ENCODE measurements around the gene GNB1L.

Gene GNB1L

GRCh38 chr22:19776433-19777031, 78.1 kb downstream of the GNB1L start:
- in situ Hi-C loops (cut with MboI; ENCODE audit: low pct_unique_long_range_greater_than_20kb, low sequenced_read_pairs): no loop called here
- peak; percentile 73 for DNase-seq

DNA sequence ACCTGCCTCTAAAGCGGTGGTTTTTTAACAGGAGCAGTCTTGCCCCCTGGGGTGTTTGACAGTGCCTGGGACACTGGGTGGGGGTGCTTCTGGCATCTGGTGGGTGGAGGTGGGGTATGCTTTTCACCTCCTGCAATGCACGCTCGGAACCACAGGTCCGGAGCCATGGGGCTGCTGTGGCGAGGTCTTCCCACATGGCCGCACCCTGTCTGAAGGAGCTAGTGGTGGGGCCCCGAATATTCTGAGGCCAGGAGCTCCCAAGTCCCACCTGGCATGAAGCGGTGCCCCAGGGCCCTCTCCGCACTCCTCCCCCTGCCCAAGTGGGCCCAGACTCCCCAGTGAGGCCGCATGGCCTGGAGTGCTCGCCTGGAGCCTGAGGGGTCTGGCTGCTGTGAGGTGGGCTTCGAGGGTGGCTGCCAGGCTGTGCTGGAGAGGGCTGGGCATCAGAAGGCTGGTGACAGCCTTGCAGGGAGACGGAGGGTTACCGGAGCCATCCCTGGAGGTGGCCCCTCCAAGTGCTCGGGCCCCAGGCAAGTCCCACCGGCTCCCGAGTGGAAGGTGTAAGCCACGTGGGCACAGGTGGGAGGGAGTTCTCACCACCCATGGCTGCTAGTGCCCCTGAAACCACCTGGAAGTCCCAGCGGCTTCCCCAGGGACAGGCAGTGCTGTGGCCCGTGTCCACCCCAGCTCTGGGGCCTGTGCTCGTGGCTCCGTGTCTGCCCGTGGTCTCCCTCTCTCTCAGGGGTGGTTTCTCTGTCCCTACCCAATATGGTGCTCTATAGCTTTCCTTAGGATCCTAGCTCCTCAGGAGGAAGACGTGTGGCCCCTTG, 79.0 kb downstream of the GNB1L start:
- DNase-seq: no peak

GRCh38 chr22:19774628-19775027, 80.0 kb downstream of the GNB1L start:
- in situ Hi-C loops (cut with MboI; ENCODE audit: low pct_unique_long_range_greater_than_20kb, low sequenced_read_pairs): no loop called here
- DNase-seq: no peak

More for the DNA sequence above, 79.0 kb downstream of the GNB1L start:
- in situ Hi-C loops (cut with MboI; ENCODE audit: low pct_unique_long_range_greater_than_20kb, low sequenced_read_pairs): no loop called here

DNA sequence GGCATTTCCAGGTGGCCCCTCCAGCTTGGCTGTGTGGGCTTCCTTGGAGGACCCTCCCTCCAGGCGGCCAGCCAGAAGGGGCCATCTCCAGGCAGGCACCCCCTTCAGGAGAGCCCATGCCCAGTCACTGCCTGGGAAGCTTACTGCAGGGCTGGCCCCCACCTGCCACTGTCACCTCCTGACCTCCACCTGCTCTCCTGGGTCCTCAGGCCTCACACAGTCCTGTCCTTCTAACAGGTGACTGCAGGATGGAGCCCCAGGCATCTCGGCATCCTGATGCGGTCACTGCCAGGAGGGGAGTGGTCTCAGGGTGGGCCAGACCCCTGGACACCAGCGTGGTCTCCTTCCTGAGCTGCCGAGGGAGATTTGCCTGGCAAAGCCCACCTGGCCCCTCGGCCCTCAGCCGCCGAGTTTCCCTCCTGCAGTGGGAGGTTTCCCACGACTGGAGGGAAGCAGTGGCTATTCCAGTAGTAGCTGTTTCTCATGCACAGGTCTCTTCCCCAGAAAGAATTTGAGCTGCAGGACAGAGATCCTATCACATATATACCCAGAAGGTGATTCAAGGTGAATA, 81.1 kb downstream of the GNB1L start:
- in situ Hi-C loops (cut with MboI; ENCODE audit: low pct_unique_long_range_greater_than_20kb, low sequenced_read_pairs): no loop called here
- no peak for DNase-seq

DNA sequence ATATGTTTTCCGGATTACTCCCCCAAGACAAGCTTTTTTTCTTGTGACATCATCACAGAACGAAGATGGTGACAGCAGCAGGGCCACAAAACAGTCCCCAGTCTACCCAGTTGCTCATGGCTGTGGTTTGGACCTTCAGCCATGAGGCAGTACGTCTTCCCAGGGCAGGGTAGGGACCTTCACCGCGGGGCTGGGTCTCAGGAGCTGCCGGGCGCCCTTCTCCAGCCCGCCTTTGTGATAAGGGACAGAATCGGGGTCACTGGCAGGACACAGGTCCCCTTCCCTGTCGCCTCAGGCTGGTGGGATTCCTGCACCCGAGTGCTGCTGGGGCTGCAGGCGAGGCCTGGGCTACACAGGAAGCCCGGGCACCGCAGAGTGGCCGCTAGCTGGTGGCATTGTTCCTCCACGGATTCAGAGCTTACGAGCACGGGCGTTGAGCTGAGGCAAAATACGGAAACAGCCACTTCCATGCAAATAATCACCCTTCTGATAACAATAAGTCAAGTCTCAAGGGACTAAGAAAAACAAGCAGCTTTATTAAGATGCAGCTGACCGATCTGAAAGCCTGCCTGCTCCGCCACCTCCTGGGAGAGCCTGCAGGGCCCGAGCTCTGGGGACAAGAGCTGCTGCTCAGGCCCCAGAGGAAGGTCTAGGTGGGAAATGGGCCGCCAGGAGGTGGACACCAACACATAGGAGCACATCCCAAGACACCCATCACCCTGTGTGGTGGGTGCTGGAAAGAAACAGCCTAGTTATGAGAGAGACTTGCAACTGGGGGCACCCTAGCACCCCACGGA, 81.8 kb downstream of the GNB1L start:
- in situ Hi-C loops (cut with MboI; ENCODE audit: low pct_unique_long_range_greater_than_20kb, low sequenced_read_pairs): no loop called here
- DNase-seq: peak; percentile 61

- DNase-seq: no peak
- in situ Hi-C loops (cut with MboI; ENCODE audit: low pct_unique_long_range_greater_than_20kb, low sequenced_read_pairs): no loop called here
Measured at GRCh38 chr22:19772422-19772672, 82.3 kb downstream of the GNB1L start.

- DNase-seq: no peak
- in situ Hi-C loops (cut with MboI; ENCODE audit: low pct_unique_long_range_greater_than_20kb, low sequenced_read_pairs): no loop called here
Measured at GRCh38 chr22:19770349-19771220, 84.1 kb downstream of the GNB1L start.

- no peak for DNase-seq
- in situ Hi-C loops (cut with MboI; ENCODE audit: low pct_unique_long_range_greater_than_20kb, low sequenced_read_pairs): no loop called here
Measured at GRCh38 chr22:19769393-19769715, 85.3 kb downstream of the GNB1L start.

- DNase-seq: no peak
Measured at GRCh38 chr22:19767427-19768341, 87.0 kb downstream of the GNB1L start.

DNA sequence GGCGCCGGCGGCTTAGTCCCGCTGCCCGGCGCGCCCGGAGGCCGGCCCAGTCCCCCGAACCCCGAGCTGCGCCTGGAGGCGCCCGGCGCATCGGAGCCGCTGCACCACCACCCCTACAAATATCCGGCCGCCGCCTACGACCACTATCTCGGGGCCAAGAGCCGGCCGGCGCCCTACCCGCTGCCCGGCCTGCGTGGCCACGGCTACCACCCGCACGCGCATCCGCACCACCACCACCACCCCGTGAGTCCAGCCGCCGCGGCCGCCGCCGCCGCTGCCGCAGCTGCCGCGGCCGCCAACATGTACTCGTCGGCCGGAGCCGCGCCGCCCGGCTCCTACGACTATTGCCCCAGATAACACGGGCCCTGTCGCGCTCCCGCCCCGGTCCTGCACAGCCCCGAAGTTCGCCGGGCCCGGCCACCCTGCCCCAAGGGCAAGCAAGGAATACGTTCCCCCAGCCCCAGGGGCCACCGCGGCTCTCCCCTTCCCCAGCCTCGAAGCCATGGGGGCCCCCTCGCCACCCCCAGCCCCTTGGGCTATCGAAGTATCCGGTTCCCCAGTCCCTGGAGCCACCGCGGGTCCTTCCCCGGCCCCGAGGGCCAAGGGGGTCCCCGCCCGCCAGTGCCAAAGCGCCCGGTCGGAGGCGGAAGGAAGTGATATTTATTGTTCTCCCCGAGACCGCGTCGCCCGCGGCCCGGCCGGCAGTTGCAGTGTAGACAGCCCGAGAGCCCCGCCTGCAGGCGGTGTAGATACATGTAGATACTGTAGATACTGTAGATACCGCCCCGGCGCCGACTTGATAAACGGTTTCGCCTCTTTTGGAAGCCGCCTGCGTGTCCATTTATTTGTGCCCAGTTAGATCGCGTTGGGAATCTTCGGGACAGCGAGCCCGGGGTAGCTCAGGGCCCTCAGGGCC, 87.9 kb downstream of the GNB1L start:
- in situ Hi-C loops (cut with MboI; ENCODE audit: low pct_unique_long_range_greater_than_20kb, low sequenced_read_pairs): no loop called here
- peak; percentile 85 for DNase-seq

More at GRCh38 chr22:19767427-19768341, 87.0 kb downstream of the GNB1L start:
- in situ Hi-C loops (cut with MboI; ENCODE audit: low pct_unique_long_range_greater_than_20kb, low sequenced_read_pairs): no loop called here

DNA sequence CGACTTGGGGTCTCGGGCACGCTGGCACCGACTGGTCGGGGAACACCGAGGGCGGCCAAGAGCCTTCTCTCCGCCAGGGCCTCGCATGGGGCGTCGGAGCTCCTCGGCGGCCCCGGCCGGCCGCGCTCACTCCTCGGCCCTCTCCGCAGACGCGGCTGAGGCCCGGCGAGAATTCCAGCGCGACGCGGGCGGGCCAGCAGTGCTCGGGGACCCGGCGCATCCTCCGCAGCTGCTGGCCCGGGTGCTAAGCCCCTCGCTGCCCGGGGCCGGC, 88.5 kb downstream of the GNB1L start:
- in situ Hi-C loops (cut with MboI; ENCODE audit: low pct_unique_long_range_greater_than_20kb, low sequenced_read_pairs): no loop called here
- DNase-seq: no peak

- DNase-seq: peak; percentile 20
- in situ Hi-C loops (cut with MboI; ENCODE audit: low pct_unique_long_range_greater_than_20kb, low sequenced_read_pairs): no loop called here
Measured at GRCh38 chr22:19765477-19766239, 89.0 kb downstream of the GNB1L start.

- DNase-seq: no peak
- in situ Hi-C loops (cut with MboI; ENCODE audit: low pct_unique_long_range_greater_than_20kb, low sequenced_read_pairs): no loop called here
Measured at GRCh38 chr22:19764636-19765476, 89.8 kb downstream of the GNB1L start.

GRCh38 chr22:19764299-19764593, 90.4 kb downstream of the GNB1L start:
- in situ Hi-C loops (cut with MboI; ENCODE audit: low pct_unique_long_range_greater_than_20kb, low sequenced_read_pairs): no loop called here
- no peak for DNase-seq

DNA sequence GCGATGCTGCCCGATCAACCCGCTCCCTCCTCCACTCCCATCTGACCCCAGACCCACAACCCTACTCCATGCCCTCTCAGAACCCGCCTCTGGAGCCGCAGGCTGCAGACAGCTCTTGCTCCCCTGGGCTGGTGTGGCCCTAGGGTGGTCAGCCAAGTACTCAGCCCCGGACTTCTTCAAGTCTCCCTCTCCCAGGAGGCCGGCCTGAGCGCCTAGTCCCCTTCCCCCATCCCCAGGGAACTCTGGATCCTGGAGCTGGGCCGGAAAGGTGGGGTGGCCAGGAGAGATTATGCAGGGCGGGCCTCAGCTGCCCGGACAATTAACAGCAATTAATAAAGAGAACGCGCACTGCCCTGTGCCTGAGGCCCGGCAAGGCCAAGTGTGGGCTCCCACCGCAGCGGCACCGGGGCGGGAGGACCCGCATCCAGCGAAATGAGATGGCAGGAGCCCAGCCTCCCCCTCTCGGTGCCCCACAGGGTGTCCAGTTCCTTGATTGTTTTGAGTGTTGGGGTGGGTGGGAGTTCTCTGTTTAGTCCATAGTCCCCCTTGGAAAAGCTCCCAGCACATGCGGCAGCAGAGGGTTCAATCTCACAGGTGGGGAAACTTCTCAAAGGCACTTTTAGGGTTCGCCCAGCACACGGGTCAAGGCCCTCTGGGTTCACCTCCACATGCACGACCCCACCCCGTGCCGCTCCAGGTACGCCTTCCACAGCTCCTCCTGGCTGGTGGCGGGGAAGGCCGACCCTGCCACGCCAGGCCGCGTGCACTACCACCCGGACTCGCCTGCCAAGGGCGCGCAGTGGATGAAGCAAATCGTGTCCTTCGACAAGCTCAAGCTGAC, 91.0 kb downstream of the GNB1L start:
- in situ Hi-C loops (cut with MboI; ENCODE audit: low pct_unique_long_range_greater_than_20kb, low sequenced_read_pairs): no loop called here
- DNase-seq: no peak

Data from KBM-7 (cell line).